NCI-H510A treated with DMSO at 0.1 percent for 48 hours (cell line): ENCODE data around the gene SHANK1.

Experiments used
- DNase-seq: peaks from one replicate; lab custom pipeline; 2025; lab: John Stamatoyannopoulos, UW

The SHANK1 gene

GRCh38 chr19:50711805-50712204, 7.8 kb downstream of the SHANK1 start:
- no peak for DNase-seq

- DNase-seq = no peak
These were observed 8.4 kb downstream of the SHANK1 start for GRCh38 chr19:50711196-50711595.

DNA sequence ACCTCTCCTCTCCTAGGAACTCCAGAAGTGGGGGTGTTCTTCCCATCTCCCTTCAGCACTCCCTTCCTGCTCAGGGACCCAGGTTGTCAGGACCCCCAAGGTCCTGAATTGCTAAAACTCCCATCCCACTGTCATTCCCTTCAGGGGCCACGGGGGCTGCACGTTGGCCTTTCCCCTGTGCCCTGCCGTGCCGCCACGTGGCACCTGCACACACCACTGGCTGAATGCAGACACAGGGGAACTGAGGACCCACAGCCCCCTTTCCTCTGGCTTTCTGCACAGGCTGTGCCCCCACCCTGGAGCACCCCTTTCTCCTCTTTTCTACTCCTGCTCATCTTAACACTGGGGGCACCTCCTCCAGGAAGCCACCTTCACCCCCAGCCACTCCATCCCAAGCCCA, 9.0 kb downstream of the SHANK1 start:
- no peak for DNase-seq

DNA sequence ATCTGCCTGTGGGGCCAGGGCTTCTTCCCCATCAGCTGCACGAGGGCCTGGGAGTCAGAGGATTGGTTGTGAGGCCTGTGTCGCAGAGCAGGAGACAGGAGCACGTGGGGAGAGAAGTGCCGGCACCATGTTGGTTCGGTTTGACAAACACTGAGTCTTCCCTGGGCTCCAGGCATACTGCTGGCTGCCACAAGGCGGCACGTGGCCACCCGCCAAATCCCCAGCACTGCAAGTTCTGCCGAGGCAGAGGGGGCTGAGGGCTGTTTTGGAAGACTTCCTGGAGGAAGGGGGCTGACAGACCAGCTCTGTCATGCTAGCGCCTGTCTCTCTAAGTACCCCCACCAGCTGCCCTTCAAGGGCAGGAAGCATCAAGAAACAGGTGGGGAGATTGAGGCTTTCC, 9.5 kb downstream of the SHANK1 start:
- DNase-seq = no peak

DNA sequence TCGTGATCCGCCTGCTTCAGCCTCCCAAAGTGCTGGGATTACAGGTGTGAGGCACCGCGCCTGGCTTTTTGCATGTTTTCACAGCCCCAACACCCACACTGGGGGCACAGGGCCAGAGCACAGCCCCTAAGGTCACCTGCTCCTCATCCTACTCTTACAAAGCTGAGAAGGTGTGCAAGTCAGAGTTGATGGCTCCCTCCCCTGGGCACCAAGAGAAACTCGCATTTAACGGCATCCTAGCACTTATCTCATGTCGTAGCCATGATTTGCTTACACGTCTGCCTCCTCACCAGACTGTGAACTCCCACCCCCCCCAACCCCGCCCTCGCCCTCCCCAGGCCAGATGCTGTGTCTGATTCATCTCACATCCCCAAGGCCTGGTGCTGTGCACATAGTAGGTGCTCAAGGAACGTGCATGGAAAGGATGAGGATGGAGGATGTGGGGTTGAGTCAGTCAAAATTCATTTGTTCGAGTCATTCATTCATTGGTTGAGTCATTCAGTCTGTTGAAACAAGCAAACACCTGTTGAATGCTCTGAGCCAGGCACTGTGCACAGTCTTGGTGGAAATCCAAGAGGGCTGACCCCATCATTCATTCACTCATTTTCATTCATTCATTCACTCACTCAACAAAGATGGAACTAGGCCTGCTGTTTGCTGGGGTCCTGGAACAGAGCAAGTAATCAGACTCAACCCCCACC, 11.3 kb downstream of the SHANK1 start:
- no peak for DNase-seq

DNA sequence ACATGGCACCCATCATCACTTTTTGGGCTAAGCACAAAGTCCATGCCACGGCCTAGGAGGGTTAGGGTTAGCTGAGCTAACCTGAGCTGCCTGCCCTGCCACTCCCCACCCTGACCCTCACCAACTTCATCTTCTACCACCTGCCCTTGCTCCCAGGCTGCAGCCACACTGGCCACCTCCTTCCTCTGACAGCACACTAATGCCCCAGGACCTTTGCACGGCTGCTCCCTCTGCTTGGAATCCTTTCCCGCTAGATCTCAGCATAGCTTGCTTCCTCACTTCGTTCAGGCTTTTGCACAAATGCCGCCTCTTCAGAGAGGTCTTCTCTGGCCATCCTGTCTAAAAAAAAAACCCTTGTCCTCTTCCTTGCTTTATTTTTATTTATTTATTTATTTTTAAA, 13.2 kb downstream of the SHANK1 start:
- no peak for DNase-seq

- DNase-seq = no peak
These were observed 14.1 kb downstream of the SHANK1 start for GRCh38 chr19:50705422-50706019.

GRCh38 chr19:50703915-50704796, 15.4 kb downstream of the SHANK1 start:
- no peak for DNase-seq

GRCh38 chr19:50702871-50703829, 16.5 kb downstream of the SHANK1 start:
- DNase-seq = no peak

GRCh38 chr19:50702158-50702870, 17.3 kb downstream of the SHANK1 start:
- no peak for DNase-seq

DNA sequence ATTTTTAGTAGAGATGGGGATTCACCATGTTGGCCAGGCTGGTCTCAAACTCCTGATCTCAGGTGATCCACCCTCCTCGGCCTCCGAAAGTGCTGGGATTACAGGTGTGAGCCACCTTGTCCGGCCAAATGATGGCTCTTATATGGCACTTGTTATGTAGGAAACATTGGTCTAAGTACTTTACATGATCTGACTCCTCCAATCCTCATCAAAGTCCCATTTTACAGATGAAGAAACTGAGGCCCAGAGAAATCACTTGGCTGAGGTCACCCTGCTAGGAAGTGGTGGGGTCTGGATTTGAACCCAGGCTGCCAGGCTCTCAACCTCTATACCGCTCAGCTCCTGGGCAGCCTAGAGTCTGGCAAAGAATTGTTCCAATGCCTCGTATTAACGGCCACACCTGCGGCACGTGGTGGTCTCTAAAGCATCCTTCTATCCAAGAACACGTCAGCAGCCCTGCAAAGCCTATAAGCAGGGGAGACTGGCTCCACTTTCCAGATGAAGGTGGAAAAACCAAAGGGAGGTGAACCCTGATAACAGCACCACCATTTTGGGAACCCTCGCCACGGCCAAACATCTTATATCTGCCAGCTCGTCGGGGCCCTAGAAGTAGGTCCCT, 18.1 kb downstream of the SHANK1 start:
- DNase-seq = no peak

- no peak for DNase-seq
These were observed 22.0 kb downstream of the SHANK1 start for GRCh38 chr19:50697414-50698124.

- no peak for DNase-seq
These were observed 23.5 kb downstream of the SHANK1 start for GRCh38 chr19:50696094-50696483.

DNA sequence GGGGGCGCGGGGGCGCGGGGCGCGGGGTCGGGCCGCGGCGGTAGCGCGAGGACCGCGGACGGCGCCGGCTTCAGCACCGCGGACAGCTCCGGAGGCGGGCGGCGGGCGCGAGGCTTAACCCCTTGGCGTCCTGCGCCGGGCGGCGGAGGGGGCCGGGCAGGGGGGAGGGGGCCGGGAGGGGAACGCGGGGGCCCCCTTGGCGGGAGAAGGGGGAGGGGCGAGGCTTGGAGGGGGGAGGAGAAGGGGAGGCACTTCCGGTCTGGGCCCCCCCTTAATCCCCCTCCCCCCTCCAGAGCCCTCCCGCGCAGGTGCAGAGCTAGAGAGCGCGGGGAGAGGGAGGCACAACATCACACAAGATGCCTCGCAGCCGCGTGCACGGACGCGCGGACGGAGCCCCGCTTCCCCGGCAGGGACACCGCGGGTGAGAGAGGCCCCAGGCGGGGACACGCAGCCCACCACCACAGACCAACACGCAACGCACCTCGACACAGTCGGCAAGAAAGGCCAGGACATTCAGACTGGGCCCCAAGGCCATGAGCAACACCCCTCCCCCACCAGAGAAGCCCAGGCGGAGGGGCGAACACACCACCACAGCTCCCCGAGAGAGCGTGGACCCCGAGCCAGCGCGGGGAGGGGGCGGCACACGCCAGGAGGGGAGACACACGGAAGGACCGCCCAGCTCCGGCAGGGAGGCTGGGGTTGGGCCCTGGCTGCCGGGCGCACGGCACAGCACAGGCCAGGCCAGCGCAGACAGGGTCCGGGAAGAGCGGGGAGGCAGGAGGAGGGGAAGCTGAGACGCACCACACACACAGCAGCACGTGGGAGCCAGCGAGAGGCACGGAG, 24.1 kb downstream of the SHANK1 start:
- no peak for DNase-seq

GRCh38 chr19:50694815-50695145, 24.8 kb downstream of the SHANK1 start:
- no peak for DNase-seq

DNA sequence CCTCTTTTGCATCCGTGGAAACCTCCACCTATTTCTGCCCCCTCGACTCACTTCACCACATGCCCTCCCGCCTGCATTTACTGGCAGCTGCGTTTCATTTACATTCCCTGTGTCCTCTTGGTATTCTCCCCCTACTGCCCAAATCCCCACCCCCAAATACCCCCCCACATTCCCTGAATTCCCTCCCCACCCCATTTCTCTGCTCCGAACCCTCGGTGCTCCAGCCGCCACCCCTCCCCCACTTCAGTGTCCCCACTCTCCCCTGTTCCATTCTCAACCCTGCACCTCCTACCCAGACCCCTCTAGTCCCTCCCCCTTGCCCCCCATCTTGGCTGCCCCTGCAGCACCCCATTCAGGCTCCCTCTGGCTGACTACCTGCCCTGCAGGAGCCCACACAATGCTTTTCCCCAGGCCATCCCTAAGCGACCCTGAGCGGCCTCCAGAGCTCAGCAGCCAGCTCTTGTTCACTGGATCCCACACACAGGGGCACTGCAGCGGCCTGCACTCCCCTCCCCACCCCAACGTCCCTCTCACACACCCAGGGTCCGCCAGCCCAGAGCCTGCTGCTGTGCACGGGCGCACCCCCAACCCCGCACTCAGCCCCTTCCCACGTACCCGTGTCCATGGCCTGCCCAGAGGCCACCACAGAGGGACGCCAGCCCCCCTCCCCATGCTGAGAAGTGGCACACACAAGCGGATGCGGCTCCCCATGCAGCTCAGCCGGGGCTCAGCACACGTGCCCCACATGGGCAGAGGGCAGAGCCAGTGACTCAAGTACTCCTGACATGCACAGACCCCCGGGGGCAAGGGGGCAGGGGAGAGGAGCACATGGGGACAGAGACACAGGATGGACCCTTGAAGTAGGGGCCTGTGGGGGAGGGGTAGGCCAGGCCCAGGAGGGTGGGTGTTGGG, 26.3 kb downstream of the SHANK1 start:
- no peak for DNase-seq

GRCh38 chr19:50690439-50690838, 29.2 kb downstream of the SHANK1 start:
- DNase-seq = no peak

DNA sequence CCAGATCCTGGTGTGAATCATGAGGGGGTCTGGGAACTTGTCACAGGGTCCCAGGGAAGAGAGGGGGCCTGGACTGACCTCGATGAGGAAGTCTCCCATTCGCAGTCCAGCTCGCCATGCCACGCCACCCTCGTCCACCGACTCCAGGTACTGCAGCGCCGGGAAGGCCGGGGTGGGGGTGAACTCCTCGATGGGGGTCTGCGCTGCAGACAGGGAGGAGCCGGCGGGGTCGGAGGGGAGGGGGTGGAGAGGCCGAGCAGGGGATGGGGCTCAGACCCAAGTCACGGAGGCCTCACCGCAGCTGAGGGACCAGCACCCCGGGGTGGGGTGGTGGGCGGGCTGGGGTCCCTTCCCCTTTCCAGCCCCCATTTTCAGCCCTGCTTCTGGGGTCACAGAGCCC, 30.8 kb downstream of the SHANK1 start:
- DNase-seq = no peak
